Hepatic stellate cell (primary cell): Measurements from ENCODE around the gene MRPL20.
"Not testable (repeated sequence)": the region's sequence is repeated elsewhere in the genome, so short reads cannot be mapped to it uniquely, and the experiment has no call there.

Experiments used
- DNase-seq: peaks from one replicate; pipeline ENCODE4 v3.0.0; 2011; ENCODE audit warnings: low spot score

Gene MRPL20

GRCh38 chr1:1406101-1406820 is 832 bp downstream of the MRPL20 start:
- no peak for DNase-seq

- DNase-seq, result no peak
Observed at GRCh38 chr1:1403653-1404052, 3.4 kb downstream of the MRPL20 start.

GRCh38 chr1:1402901-1403392 is 4.1 kb downstream of the MRPL20 start:
- DNase-seq, result not testable (repeated sequence)

DNA sequence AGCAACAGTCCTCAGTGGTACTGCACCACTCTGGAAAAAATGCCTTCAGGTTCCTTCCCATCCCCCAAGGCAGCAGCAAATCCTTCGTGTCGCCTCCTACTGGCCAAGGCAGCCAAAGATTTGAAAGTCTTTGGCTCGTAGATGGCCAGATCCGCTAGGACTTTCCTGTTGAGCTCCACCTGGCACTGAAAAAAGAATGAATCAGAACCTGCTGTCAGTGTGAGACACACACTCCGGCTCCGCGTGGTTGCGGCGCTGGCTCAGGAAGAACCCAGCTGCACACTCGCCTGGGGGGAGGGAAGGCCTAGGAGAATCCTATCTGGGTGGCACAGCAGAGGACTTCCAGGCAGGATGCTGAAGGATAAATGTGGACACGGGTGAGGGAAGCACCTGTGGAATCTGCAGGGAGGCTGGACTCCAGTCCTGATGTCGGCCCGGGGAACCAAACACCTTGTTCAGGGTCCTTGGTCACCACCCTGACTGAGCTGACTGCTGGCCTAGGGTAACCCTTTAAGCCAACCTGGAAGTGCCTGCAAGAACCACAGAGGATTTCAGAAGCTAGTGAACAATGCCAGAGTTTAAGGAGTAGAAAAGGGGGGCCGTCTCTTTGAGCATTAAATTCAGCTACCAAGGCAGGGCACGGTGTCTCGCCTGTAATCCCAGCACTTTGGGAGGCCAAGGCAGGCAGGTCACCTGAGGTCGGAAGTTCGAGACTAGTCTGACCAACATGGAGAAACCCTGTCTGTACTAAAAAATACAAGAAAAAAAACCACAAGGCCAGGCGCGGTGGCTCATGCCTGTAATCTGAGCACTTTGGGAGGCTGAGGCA is 4.8 kb downstream of the MRPL20 start:
- peak; percentile 73 for DNase-seq

DNA sequence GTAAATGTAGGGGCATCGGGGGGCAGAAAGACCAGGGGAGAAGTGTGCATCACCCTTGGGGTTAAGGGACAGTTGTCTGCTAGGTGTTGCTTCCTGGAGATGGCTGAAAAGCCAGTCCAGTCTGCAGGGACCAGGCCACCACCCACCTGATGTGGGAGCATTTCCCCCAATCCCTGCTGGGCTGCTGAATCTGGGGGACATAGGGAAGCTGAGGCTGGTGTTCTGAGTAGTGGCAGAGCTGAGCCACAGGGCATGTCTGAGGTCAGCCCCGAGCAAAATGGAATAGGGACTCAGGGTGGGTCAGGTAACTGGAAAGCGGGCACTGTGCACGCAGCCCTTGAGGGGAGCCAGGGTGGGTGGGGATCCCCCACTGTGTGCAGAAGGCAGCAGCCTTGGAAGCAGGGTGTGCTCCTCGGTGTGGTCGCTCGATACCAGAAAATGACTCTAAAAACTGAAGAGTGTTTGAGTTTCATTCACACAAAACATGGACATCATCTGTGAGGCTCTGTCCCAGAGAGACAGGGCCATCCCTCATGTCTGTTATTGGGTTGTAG is 5.6 kb downstream of the MRPL20 start:
- DNase-seq, result no peak

DNA sequence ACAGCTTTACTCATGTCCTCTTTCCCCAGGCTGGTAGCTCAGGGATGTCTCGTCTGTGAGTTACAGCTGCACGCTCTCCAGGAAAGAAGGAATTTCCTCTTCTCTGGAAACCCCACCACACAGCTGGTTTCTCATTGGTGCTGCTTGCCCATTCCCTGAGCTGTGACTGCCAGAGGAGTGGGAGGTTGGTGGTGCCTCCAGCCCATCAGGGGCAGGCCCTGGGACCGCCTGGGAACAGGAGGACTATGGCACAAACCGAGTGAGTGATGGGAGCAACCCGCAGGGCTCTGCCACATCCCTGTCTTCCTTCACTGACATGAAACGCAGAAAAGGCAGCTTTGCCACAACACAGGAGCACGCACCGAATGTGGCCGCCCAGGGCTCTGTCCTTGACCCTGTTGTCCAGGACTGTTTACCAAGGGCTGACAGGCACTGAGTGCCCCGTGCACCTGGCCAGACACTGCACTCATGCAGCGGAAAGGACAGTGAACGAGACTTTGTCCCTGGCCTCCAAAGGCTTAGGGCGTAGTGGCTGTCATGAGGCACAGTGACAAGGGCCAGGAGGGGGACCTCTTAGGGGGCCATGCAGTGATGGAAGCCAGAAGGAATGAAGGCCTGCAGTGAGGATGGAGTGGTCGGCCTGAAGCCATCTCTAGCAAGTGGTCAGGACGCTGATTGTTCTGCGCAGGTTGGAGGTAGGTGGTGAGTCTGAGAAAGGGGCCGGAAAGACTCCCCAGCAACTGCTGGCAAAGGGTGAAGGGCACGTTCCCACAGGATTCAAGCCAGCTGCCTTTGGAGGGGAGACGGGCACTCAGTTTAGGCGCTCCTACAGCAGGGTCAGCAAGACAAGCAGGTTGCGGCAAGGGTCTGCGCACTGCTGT is 6.3 kb downstream of the MRPL20 start:
- no peak for DNase-seq

DNA sequence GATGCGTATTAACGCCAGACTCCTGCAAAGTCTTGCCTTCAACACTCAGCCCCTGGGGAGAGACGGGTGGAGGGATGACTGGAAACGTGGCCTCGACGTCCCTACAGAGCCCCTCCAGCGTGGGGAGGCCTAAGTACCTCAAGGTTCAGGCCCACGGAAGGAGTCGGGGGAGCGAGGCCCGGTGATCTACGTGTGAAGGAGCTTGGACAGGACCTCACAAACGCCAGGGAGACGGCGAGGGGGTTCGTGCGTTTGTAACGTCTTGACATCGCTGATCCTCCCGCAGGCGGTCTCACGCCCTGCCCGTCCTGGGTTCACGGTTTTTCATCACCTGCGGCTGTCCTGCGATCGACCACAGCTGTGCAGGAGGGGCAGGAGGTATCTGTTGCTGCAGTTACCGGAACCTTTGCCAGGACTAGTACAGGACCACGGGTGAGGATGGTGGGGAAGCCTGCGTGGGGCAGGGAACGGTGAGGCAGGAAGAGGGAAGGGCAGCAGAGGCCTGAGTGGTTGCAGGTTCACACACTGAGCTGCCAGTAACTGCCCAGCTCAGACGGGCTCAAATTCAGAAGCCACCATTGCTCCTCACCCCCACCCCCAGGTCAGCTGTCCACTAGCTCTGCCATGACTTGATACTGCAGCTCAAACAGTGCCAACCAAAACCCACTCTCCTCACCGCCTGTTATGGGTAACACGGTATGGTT is 7.1 kb downstream of the MRPL20 start:
- no peak for DNase-seq

GRCh38 chr1:1399187-1399871 is 7.8 kb downstream of the MRPL20 start, which contains the start of gene CCNL2:
TSS of gene CCNL2 (minus strand) at chr1:1399335. CDS start at chr1:1399306, 29 bp downstream.
- DNase-seq, result peak; percentile 99

GRCh38 chr1:1398677-1399186 is 8.4 kb downstream of the MRPL20 start:
- DNase-seq, result no peak

GRCh38 chr1:1397839-1398523 is 9.1 kb downstream of the MRPL20 start:
- no peak for DNase-seq

GRCh38 chr1:1395166-1395565 is 11.9 kb downstream of the MRPL20 start:
- DNase-seq, result no peak

DNA sequence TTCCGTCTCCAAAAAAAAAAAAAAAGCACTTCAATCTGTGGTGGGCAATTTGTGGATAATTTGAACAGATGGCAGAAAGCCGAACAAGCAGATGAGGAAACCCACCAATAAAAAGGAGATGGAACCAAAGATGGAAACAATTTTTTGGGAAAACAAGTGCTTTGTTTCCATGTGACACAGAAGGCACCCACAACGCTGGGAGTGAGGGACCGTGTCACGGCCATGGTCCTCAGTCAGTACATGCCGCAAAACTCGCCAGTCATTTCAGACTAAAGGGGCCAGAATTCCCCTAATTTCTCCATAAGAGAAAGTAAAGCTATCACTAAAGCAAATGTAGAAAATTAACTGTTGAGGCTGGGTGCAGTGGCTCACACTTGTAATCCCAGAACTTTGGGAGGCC is 13.0 kb downstream of the MRPL20 start:
- no peak for DNase-seq

- no peak for DNase-seq
Observed at GRCh38 chr1:1393428-1393827, 13.7 kb downstream of the MRPL20 start.

DNA sequence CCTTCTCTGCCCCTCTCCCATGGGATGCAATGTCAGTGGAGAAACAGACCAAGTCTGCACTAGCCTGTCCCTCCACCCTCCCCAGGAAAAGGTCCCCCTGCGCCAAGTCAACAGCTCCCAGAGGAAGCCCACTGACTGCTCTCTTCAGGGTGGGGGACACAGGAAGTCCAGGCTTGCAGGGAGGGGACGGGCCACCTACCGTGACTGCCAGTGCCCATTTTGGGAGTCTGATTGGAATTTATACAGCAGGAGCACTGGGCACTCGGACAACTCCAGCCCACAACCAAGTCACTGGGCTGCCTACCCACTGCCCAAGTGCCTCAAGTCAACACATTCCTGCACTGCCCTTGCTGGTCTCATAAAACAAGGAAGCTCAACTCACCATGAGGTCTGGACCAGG is 14.1 kb downstream of the MRPL20 start:
- DNase-seq, result no peak

- DNase-seq, result no peak
Observed at GRCh38 chr1:1391225-1391624, 15.9 kb downstream of the MRPL20 start.

DNA sequence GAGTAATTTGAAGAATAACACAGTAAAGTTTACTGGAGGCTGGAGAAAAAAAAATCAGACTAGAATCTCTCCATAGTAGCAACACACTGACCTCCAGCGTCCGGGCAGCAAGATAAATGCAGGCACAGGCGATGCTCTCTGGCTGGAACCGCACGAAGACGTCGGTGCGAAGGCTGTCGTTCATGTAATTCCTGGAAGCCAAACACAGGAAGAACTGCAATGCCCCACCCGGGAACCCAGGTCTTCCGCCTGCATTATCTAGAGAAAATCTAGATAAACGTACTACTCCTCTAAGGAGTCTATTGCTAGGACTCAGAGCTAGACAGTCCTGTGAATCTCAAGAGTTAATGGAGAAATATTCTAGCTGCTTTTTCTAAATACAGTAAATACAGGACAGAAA is 16.4 kb downstream of the MRPL20 start:
- no peak for DNase-seq

DNA sequence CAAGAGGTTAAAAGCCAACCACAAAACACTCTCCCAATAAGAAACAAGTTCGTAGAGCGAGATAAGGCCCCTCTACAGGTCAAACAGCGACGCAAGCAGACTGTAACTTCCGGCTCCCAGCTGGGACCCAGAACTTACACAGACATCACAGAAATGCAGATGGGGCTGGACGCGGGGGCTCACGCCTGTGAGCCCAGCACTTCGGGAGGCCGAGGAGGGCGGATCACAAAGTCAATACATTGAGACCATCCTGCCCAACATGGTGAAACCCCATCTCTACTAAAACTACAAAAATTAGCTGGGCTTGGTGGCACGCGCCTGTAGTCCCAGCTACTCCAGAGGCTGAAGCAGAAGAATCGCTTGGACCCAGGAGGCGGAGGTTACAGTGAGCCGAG is 19.0 kb downstream of the MRPL20 start:
- no peak for DNase-seq

GRCh38 chr1:1387098-1388077 is 19.7 kb downstream of the MRPL20 start:
- no peak for DNase-seq

DNA sequence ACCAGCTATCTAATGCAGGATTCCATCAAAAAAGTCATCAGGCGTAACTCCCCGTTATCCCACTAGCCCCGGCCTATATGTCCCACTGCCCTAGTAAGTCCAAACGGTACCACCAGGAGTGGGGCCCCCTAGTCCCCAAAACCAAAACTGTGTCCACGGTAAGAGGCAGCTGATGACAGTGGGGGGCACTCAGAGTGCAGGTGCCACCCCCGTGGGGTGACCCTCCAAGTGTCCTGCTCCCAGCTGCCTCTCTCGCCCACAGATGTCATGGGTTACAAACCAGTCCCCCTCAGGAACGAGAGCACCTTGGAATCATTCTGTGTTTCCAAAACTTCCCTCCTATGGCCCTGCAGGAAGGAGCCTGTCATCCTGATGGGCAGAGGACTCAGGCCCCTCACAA is 21.2 kb downstream of the MRPL20 start:
- no peak for DNase-seq
